Adrenal gland (tissue), 12 donors: ENCODE data around the gene GLB1L. TPM values are rescaled to one million over a fixed set of nuclear protein-coding genes. Genes with fewer than 3 reads are reported as not detected.
A peak's percentile ranks its signal among the peaks of the same experiment; 100 is the strongest.

Experiments used
- DNase-seq, 7 donors: peaks; one replicate each; pipeline ENCODE4 v3.0.0-alpha.2; 2019 to 2020
- H3K27ac ChIP-seq, 5 donors: fragments of 200-600 bp; sonication (generic) in 4 of 5; 1 replicate in 3 of 5; 2 replicates in 2 of 5; pipeline versions ENCODE4 v1.5.1 to v1.8.0; 2016 to 2020; ENCODE audit warnings: mild to moderate bottlenecking in 1 of 5
- H3K27me3 ChIP-seq: fragments of 200-600 bp; 2 replicates; pipeline ENCODE4 v1.8.0; 2021
- H3K36me3 ChIP-seq, 2 donors: fragments of 200-600 bp; replicated peaks in 1 of 2; 1 replicate in 1 of 2; 2 replicates in 1 of 2; pipeline versions ENCODE4 v1.5.1 to v1.8.0; 2018 to 2022
- H3K4me1 ChIP-seq, 2 donors: fragments of 200-600 bp; replicated peaks in 1 of 2; 1 replicate in 1 of 2; 2 replicates in 1 of 2; pipeline versions ENCODE4 v1.5.1 to v1.8.0; 2018 to 2021
- H3K4me3 ChIP-seq, 4 donors: fragments of 200-600 bp; sonication (generic) in 3 of 4; one replicate each; pipeline ENCODE4 v1.5.1; 2016 to 2018
- H3K9me3 ChIP-seq, 3 donors: fragments of 200-600 bp; sonication (generic) in 1 of 3; replicated peaks in 1 of 3; 1 replicate in 2 of 3; 2 replicates in 1 of 3; pipeline versions ENCODE4 v1.5.1 to v1.8.0; 2016 to 2021
- POLR2A ChIP-seq, 2 donors: fragments of 450-650 bp; IDR thresholded peaks; one replicate each; pipeline ENCODE4 v1.6.1; 2017; ENCODE audit warnings: antibody characterized with exemption in 2 of 2, mild to moderate bottlenecking in 2 of 2, moderate library complexity in 1 of 2
- WGBS, 4 donors: extraction: QIAGEN DNeasy Blood & Tissue Kit in 2 of 4; methylation state at CpG; one replicate each; pipeline versions ENCODE4 v1.1.5 to v1.1.7; 2013 to 2017; 5-methylcytosine and 5-hydroxymethylcytosine counted together
- intact Hi-C, 2 donors: fragments of 100-400 bp; cut with DNase I; formaldehyde crosslinking; loops; one replicate each; pipeline versions ENCODE4 v1.14.1 to v1.15.0; 2022 to 2023
- polyA plus RNA-seq, 3 donors: library from polyadenylated mRNA; stranded (reverse); fragments of 200-250 nt in 2 of 3; fragments of 350-450 nt in 1 of 3; fragmentation: Illumina TruSeq in 1 of 3; extraction: RNeasy Lipid Tissue Mini Kit (QIAGEN cat#74804) in 1 of 3; gene quantifications; one replicate each; pipeline ENCODE4 v1.2.3, GENCODE V29; 2013 to 2014
- total RNA-seq, 9 donors: library from RNA; depleted of rRNA in 4 of 9; stranded (reverse); fragments of >200 nt in 4 of 9; fragments of 120-200 nt in 1 of 9; fragmentation: NEBNext Ultra II Directional in 1 of 9; extraction: Animal tissue kit (Norgen Biotek cat#: 25700) in 1 of 9; gene quantifications; one replicate each; pipeline versions ENCODE4 v1.1.0 to v1.2.4, GENCODE V29; 2013 to 2023
- TF ChIP-seq, protein P1 (sequence below), 6 experiments: fragments of 450-650 bp in 4 of 6; fragments of 200-600 bp in 2 of 6; sonication (generic) in 1 of 6; IDR thresholded peaks; 1 replicate in 5 of 6; 2 replicates in 1 of 6; pipeline versions ENCODE4 v1.5.1 to v1.8.0; 2016 to 2021; ENCODE audit warnings: antibody characterized with exemption in 6 of 6, mild to moderate bottlenecking in 2 of 6, moderate library complexity in 1 of 6
- donor health status: healthy with polysubstance abuse.
- donor health status: Bipolar disorder and iron deficiency.
- donor health status: DM: yes; HTN: yes; CAD: no.
- donor health status: DM: no; HTN: no; CAD: no.
- donor health status: DM: no; HTN: no; CAD: no.
- donor health status: DM: yes; HTN: yes; CAD: no.

GLB1L gene
- total and polyA plus RNA-seq, 12 donors, result 6.3 to 25.0 (median 14.5) TPM

DNA sequence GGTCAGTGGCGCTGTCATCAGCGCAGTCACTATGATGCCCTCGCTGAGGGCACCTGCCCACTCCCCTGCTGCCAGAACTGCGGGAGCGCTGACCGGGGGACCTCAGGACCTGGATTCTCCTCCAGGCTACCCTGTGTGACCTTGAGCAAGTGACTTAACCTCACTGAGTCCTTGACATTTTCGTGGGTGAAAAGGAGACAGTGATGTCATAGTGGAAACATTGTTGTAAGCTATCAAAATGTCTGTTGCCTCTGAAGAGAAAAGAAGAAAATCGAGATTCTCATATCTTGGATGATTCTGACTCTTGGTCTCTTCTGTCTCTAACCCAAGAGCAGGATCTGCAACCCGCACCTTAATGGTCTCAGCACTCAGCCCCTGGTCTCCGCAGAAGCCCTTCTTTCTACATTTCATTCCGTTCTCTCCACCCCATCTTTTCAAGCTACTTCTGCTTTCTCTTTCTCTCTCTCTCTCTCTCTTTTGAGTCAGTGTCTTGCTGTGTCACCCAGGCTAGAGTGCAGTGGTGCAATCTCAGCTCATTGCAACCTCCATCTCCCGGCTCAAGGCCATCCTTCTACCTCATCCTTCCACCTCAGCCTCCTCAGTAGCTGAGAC, 9.5 kb upstream of the GLB1L start:
- Histone ChIP-seq H3K27ac (peak overlapping the region in 4 of 5 donors; percentile 74 to 93 (median 84)), H3K36me3 (no peaks in the 10 kb centered on the region), H3K4me3 (peak overlapping the region in 3 of 4 donors; percentile 44 to 71 (median 68)), H3K9me3 (no peaks in the 10 kb centered on the region), H3K4me1 (peaks cover 15 to 32% of the 10 kb centered on the region in 2 donors), H3K27me3 (no peaks in the 10 kb centered on the region)
- 8 to 17% (median 11%) methylated on average over 7 to 12 of the region's 12 CpGs for WGBS, 4 donors
- TF ChIP-seq, protein P1, sequence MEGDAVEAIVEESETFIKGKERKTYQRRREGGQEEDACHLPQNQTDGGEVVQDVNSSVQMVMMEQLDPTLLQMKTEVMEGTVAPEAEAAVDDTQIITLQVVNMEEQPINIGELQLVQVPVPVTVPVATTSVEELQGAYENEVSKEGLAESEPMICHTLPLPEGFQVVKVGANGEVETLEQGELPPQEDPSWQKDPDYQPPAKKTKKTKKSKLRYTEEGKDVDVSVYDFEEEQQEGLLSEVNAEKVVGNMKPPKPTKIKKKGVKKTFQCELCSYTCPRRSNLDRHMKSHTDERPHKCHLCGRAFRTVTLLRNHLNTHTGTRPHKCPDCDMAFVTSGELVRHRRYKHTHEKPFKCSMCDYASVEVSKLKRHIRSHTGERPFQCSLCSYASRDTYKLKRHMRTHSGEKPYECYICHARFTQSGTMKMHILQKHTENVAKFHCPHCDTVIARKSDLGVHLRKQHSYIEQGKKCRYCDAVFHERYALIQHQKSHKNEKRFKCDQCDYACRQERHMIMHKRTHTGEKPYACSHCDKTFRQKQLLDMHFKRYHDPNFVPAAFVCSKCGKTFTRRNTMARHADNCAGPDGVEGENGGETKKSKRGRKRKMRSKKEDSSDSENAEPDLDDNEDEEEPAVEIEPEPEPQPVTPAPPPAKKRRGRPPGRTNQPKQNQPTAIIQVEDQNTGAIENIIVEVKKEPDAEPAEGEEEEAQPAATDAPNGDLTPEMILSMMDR (IDR thresholded peaks at IDR 0.05), result no peak
- TF ChIP-seq POLR2A (IDR thresholded peaks at IDR 0.05), result peak in 1 of 2 donors; percentile 52
- intact Hi-C loops, result no loop called here
- DNase-seq, result peak; percentile 58 to 76 (median 69)

DNA sequence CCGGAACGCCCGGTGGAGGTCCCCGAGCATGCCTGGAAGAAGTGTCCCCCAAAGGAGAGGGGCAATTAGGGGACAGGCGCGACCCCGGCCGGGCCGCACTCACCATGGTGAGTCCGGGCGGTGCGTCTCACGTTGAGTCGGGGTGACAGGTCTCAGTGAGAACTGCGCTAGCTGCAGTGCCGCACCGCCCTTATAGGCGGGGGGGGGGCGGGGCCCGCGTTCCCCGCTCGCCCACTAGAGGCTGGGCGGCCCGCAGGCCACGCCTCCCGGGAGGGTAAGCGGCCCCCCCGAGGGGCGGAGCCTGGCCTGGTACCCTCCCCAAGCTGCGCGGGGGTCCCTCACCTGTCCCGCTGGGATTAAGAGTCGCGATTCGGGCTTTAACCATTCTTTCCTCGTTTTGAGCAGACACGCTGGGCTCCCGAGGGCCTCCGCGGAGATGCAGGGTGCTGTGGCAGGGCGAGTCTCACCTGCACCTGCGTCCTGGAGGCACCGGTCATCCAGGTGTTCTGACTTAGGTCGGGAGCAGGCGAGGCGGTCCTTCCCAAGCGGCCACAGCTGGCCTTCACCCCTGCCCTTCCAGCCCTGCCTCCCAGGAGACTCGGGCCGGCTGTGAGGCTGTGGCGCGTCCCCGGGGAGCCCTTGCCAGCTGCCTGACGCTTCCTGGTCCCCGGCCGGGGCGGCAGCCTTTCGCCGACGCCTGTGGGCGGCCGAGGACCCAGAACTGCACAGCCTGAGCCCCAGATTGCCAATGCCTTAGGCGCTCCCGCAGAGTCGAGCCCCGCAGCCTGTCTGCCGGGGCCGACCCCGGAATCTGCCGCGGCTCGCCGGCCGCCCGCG, 8.7 kb upstream of the GLB1L start, which contains the start of gene TUBA4A:
TSS of gene TUBA4A (minus strand) at position 166 of the 837 bp plus-strand sequence. CDS start at position 106, 60 bp downstream.
- peak; percentile 94 to 95 for TF ChIP-seq POLR2A (IDR thresholded peaks at IDR 0.05)
- TF ChIP-seq, protein P1 (IDR thresholded peaks at IDR 0.05), result peak in 5 of 6 experiments; percentile 7 to 29 (median 23)
- Histone ChIP-seq H3K36me3 (no peaks in the 10 kb centered on the region), H3K9me3 (no peaks in the 10 kb centered on the region), H3K27ac (peak within 1 kb of the TSS in 4 of 5 donors; percentile 74 to 93 (median 84)), H3K4me1 (peaks cover 22 to 39% of the 10 kb centered on the region in 2 donors), H3K4me3 (peak within 1 kb of the TSS; percentile 5 to 71 (median 56)), H3K27me3 (no peaks in the 10 kb centered on the region)
- intact Hi-C loops, result no loop called here
- WGBS, 4 donors, result 0 to 1% (median 0%) methylated on average over 11 to 76 of the region's 76 CpGs
- peak; percentile 77 to 92 (median 89) for DNase-seq

DNA sequence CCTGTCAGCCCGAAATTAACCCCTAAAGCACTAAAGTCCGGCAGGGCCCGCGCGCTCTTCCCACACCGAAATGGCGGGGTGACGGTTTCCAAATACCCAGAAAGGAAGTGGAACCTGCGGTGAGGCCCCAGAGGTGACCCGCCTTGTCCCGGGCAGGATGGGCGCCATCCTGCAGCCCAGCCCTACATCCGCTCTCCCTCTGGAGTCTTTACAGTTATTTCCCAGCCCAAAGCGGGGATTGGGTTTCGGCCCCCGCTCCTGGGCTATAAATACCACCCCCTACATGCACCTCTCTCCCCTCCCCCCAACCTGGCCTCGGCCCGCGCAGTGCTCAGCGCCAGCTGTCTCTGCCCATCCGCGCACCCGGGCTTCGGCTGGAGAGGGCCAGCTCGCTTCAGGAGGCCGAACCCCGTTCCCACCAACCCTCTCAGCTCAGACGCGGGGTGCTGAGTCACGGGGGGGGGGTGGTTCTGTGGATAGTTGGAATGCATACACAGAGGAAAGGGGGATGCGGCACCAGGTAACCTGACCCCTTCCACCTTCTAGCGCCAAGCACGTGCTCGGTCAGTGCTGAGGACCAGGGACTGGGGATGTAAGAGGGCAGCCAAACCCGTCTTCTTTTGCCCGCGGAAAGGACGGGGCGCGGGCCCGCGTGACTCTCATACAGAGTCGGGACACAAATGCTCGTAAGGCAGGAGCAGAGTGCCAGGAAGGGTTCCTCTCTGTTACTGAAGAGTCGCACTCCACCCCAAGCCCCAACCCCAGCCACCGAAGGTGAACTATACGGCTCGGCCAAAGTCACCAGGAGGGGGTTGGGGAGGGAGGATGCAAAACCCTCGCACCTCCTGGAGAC, 7.9 kb upstream of the GLB1L start, which contains the start of gene TUBA4B:
TSS of gene TUBA4B (plus strand) at position 344 of the 853 bp plus-strand sequence. CDS start at position 509, 165 bp downstream.
- Histone ChIP-seq H3K9me3 (no peaks in the 10 kb centered on the region), H3K27ac (peak within 1 kb of the TSS in 4 of 5 donors; percentile 74 to 93 (median 84)), H3K36me3 (peaks cover 0 to 4% of the 10 kb centered on the region in 2 donors), H3K4me3 (peak within 1 kb of the TSS; percentile 5 to 71 (median 56)), H3K4me1 (peaks cover 23 to 40% of the 10 kb centered on the region in 2 donors), H3K27me3 (no peaks in the 10 kb centered on the region)
- DNase-seq, result peak; percentile 43 to 65 (median 55)
- TF ChIP-seq, protein P1 (IDR thresholded peaks at IDR 0.05), result no peak
- no peak for TF ChIP-seq POLR2A (IDR thresholded peaks at IDR 0.05)
- WGBS, 4 donors, result 6 to 9% (median 7%) methylated on average over 29 to 49 of the region's 49 CpGs
- intact Hi-C loops, result no loop called here
